Fibroblast of mammary gland (primary cell): ENCODE data around the gene PARP3.
"Not testable (repeated sequence)": the region's sequence is repeated elsewhere in the genome, so short reads cannot be mapped to it uniquely, and the experiment has no call there.

Experiments
- DNase-seq: peaks from one replicate; pipeline ENCODE4 v3.0.0-alpha.2; 2010; ENCODE audit warnings: low read depth
- H3K4me3 ChIP-seq: 2 replicates; pipeline ENCODE4 v1.5.1; 2011; ENCODE audit warnings: low read depth, mild to moderate bottlenecking, low read length, moderate library complexity; ENCODE audit not compliant: control insufficient read depth
- TF ChIP-seq, protein P1 (sequence below): conservative IDR thresholded peaks from 2 replicates; pipeline ENCODE4 v1.5.1; 2011; ENCODE audit warnings: low read depth, low read length, inconsistent platforms; ENCODE audit not compliant: control insufficient read depth, insufficient read depth

The PARP3 gene

DNA sequence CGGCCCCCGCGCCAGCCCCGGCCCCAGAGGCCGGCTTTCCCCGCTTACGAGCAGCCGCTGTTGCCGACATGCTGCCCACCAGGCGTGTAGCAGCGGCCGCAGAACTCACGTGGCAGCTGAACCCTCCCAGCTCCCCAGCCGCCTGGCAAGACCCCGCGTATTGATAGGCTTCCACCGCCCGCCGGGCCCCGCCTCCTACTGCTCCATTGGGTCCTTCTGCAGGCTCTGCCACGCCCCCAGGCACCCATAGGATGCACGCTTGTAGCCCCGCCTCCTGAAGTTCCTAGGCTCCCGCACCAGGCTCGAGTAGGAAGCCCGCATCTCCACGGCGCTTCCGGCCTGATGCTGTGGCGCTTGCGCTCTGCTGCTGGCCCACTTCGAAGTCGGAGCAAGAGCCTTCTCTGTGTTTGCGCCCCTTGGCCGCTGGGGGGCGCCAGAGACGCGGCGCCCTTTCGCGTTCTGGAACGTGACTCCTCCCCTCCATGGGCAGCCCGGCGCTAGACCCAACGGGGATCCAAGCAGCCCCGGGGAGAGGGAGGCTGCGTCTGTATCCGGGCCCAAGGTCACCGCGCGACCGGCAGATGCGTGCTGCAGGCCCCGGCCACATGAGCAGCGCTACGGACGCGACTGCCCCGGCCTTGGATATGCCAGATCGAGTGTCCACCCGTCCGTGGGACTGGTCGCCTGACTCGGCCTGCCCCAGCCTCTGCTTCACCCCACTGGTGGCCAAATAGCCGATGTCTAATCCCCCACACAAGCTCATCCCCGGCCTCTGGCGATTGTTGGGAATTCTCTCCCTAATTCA, at the start of gene PARP3, which contains the start of gene RRP9:
Gene PARP3, plus strand, starts transcription at position 566 of the 805 bp plus-strand sequence. CDS start 993 bp downstream, outside the sequence.
Gene RRP9, minus strand, starts transcription at position 107 of the 805 bp plus-strand sequence. Its CDS starts 37 bp downstream, at position 70.
- TF ChIP-seq, protein P1, sequence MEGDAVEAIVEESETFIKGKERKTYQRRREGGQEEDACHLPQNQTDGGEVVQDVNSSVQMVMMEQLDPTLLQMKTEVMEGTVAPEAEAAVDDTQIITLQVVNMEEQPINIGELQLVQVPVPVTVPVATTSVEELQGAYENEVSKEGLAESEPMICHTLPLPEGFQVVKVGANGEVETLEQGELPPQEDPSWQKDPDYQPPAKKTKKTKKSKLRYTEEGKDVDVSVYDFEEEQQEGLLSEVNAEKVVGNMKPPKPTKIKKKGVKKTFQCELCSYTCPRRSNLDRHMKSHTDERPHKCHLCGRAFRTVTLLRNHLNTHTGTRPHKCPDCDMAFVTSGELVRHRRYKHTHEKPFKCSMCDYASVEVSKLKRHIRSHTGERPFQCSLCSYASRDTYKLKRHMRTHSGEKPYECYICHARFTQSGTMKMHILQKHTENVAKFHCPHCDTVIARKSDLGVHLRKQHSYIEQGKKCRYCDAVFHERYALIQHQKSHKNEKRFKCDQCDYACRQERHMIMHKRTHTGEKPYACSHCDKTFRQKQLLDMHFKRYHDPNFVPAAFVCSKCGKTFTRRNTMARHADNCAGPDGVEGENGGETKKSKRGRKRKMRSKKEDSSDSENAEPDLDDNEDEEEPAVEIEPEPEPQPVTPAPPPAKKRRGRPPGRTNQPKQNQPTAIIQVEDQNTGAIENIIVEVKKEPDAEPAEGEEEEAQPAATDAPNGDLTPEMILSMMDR = peak; percentile 89
- H3K4me3 ChIP-seq = peak within 1 kb of the TSS; percentile 81

DNA sequence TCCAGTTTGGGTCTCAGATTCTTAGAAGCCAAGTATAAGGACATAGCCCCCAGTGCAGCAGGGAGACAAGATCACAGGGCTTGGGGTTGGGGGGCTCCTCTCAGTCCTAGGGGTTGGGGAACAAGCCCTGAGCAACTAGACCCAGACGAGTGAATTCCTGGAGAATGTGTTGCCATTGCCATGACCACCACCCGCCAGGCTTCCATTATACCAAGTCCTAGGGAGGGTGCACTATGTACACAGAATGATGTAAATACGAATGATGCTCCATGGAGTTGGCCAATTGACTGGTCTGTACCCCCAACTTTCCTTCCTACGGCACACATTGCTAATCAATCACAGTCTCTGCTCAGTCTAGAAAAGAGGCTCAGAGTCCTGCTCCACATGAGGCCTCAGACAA, 47.8 kb upstream of the PARP3 start:
- no peak for DNase-seq
- TF ChIP-seq, protein P1 = no peak

More for the DNA sequence above, at the start of gene PARP3, which contains the start of gene RRP9:
- peak; percentile 100 for DNase-seq

DNA sequence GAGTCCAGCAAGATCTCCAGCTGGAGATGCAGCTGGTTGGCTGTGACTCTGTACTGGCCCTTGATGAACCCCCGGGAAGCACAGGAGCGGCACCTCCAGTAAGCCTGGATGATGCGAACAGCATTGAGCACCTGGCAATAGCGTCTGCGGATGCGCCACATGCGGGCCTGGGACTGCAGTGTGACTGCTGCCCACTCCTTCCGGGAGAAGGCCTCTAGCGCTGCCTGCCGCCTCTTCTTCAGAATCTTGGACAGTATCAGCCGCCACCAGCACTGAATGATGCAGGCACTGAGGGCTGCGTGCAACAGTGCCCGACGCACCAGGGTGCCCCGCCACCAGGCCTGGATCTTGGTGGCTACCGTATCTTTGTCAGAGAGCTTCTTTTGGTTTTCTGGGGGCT, 47.2 kb upstream of the PARP3 start:
- TF ChIP-seq, protein P1 = no peak
- no peak for DNase-seq

More for the DNA sequence above, 47.8 kb upstream of the PARP3 start:
- no peak overlapping the region for H3K4me3 ChIP-seq

DNA sequence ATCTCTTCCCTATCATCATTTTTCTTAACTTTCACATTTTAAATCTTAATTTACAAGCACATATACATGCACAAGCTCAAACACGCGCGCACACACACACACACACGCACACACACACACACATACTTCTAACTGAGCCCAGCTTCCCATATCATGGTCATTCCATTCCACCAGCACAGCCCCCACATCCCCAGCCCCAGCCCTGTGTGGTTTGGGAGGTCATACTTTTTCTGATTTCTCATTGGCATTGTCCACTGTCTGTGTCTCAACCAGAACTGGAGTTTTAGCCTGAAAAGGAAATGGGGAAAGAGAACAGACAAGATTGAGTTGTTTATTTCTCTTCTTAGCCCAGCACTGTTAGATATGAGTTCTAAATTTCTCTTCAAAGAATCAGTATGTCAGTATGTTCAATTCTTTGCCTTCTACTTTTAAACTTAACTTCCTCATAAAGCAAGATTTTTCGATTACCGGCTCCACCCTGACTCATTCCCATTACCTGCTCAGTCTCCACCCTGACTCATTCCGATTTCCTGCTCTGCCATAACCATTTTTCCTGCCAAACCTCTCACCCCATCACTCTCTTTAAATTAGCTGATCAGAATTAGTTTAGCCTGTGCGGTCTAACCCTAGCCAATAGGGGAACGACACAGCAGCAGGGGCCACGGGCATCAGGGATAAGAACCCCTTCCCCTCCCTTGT, 45.4 kb upstream of the PARP3 start:
- H3K4me3 ChIP-seq = no peak overlapping the region
- DNase-seq = no peak
- TF ChIP-seq, protein P1 = no peak

More for the DNA sequence above, 47.2 kb upstream of the PARP3 start:
- H3K4me3 ChIP-seq = no peak overlapping the region

DNA sequence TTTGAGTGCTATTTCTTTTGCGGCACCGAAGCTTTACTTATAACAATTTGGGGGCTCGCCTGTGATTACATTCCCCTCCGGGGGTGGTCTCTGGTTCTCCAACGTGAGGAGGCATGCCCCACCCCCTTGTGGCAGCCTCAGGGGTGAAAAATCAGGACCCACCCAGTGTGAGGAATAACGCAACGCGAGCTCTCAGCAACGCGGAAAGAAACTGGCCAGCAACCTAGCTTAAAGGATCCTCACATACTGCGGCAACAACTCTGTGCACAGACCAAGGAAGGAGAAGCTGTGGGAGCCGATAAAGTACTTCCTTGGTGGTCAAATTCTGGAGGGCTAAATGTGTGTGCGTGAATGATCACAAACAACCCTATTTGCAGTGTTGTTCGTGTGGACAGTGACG, 44.8 kb upstream of the PARP3 start:
- no peak overlapping the region for H3K4me3 ChIP-seq
- TF ChIP-seq, protein P1 = no peak
- DNase-seq = no peak

DNA sequence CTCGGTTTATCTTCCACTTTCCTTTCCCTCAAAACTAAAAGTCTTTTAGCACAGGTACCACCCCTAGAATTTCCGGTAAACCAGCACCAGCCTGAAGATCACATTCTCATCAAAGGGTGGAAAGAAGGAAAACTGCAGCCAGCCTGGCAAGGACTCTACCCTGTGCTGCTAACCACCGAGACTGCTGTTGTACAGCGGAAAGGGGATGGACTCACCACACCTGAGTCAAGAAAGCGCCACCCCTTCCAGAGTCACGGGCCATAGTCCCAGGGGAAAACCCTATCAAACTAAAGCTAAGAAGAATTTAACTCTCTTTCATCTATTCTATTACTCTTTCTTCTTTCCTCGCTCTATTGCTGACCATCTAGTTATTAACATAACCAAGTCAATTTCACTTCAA, 42.1 kb upstream of the PARP3 start:
- DNase-seq = not testable (repeated sequence)

DNA sequence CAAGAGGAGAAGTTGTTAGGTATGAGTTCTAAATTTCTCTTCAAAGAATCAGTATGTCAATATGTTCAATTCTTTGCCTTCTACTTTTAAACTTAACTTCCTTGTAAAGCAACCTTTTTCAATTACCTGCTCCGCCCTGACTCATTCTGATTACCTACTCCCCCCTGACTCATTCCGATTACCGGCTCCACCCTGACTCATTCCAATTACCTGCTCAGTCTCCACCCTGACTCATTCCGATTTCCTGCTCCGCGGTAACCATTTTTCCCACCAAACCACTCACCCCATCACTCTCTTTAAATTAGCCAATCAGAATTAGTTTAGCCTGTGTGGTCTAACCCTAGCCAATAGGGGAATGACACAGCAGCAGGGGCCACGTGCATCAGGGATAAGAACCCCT, 39.8 kb upstream of the PARP3 start:
- DNase-seq = peak; percentile 6
- H3K4me3 ChIP-seq = not testable (repeated sequence)

More for the DNA sequence above, 42.1 kb upstream of the PARP3 start:
- H3K4me3 ChIP-seq = not testable (repeated sequence)
